OCI-LY1 (cell line): ENCODE data around the gene EDEM1.

Experiments
- H2AFZ ChIP-seq: fragments of 200-600 bp; sonication (generic), shearing (Covaris generic); 2 replicates; pipeline ENCODE4 v1.6.0; 2014; ENCODE audit warnings: antibody characterized with exemption, mild to moderate bottlenecking, low read length
- H3F3A ChIP-seq: fragments of 200-600 bp; sonication (generic), shearing (Covaris generic); 2 replicates; pipeline ENCODE4 v1.6.0; 2014; ENCODE audit warnings: mild to moderate bottlenecking, antibody characterized with exemption, low read length, moderate library complexity; ENCODE audit not compliant: insufficient read depth
- H3K27ac ChIP-seq: fragments of 200-600 bp; sonication (generic); 2 replicates; pipeline ENCODE4 v1.5.1; 2014; ENCODE audit warnings: low read length, mixed run types, mild to moderate bottlenecking, low read depth; ENCODE audit not compliant: poor library complexity, severe bottlenecking
- H3K27me3 ChIP-seq: fragments of 200-600 bp; sonication (generic); 2 replicates; pipeline ENCODE4 v1.6.0; 2014; ENCODE audit warnings: antibody characterized with exemption, mild to moderate bottlenecking, low read length, moderate library complexity; ENCODE audit not compliant: insufficient read depth
- H3K36me3 ChIP-seq: fragments of 200-600 bp; sonication (generic); 2 replicates; pipeline ENCODE4 v1.6.1; 2014; ENCODE audit warnings: mild to moderate bottlenecking, antibody characterized with exemption, low read length, moderate library complexity, mixed read lengths; ENCODE audit not compliant: insufficient read depth
- H3K4me1 ChIP-seq: fragments of 200-600 bp; sonication (generic); 2 replicates; pipeline ENCODE4 v1.5.1; 2014; ENCODE audit warnings: mild to moderate bottlenecking, low read length, moderate library complexity; ENCODE audit not compliant: insufficient read depth, severe bottlenecking
- H3K4me2 ChIP-seq: fragments of 200-600 bp; sonication (generic), shearing (Covaris generic); 2 replicates; pipeline ENCODE4 v1.6.1; 2014; ENCODE audit warnings: low read length
- H3K4me3 ChIP-seq: fragments of 200-600 bp; sonication (generic); 2 replicates; pipeline ENCODE4 v1.5.1; 2014; ENCODE audit warnings: low read length, low read depth, mild to moderate bottlenecking, mixed read lengths; ENCODE audit not compliant: poor library complexity, severe bottlenecking
- H3K79me2 ChIP-seq: fragments of 200-600 bp; shearing (Covaris generic); 2 replicates; pipeline ENCODE4 v1.6.1; 2016; ENCODE audit warnings: mixed run types, low read length, mixed read lengths; ENCODE audit not compliant: insufficient read depth
- H3K9ac ChIP-seq: fragments of 200-600 bp; sonication (generic), shearing (Covaris generic); 2 replicates; pipeline ENCODE4 v1.6.1; 2014; ENCODE audit warnings: mild to moderate bottlenecking, low read length, mixed read lengths
- H3K9me2 ChIP-seq: fragments of 200-600 bp; sonication (generic), shearing (Covaris generic); 2 replicates; pipeline ENCODE4 v1.6.1; 2014; ENCODE audit warnings: low read depth, mild to moderate bottlenecking, low read length, mixed read lengths
- H3K9me3 ChIP-seq: fragments of 200-600 bp; shearing (Covaris generic); 2 replicates; pipeline ENCODE4 v1.6.1; 2014; ENCODE audit warnings: low read length, mixed read lengths
- H4K20me1 ChIP-seq: fragments of 200-600 bp; sonication (generic), shearing (Covaris generic); 2 replicates; pipeline ENCODE4 v1.6.0; 2016; ENCODE audit warnings: mild to moderate bottlenecking, low read length; ENCODE audit not compliant: insufficient read depth
- CTCF ChIP-seq: fragments of 200-600 bp; sonication (generic), shearing (Covaris generic); IDR thresholded peaks from 2 replicates; pipeline ENCODE4 v1.5.1; 2017; ENCODE audit warnings: mild to moderate bottlenecking, antibody characterized with exemption, low read length, moderate library complexity, mixed read lengths
- EZH2 ChIP-seq: fragments of 200-600 bp; sonication (generic), shearing (Covaris generic); IDR thresholded peaks from 2 replicates; pipeline ENCODE4 v1.8.0; 2017; ENCODE audit warnings: borderline replicate concordance, mixed run types, mild to moderate bottlenecking, antibody characterized with exemption, low read length, moderate library complexity, mixed read lengths

The EDEM1 gene

GRCh38 chr3:5205165-5205941, 17.8 kb downstream of the EDEM1 start:
- Histone ChIP-seq H3K36me3 (peaks cover 95% of the 10 kb centered on the region), H3K9ac (no peak overlapping the region), H3K9me3 (no peaks in the 10 kb centered on the region), H3K4me3 (no peak overlapping the region), H3K4me2 (no peak overlapping the region), H4K20me1 (no peaks in the 10 kb centered on the region), H2AFZ (no peak overlapping the region), H3K79me2 (no peaks in the 10 kb centered on the region), H3K27me3 (no peaks in the 10 kb centered on the region), H3K4me1 (no peaks in the 10 kb centered on the region), H3K9me2 (no peaks in the 10 kb centered on the region), H3F3A (no peaks in the 10 kb centered on the region), H3K27ac (no peak overlapping the region)
- no peak for TF ChIP-seq EZH2
- no peak for TF ChIP-seq CTCF

GRCh38 chr3:5210926-5211325, 23.4 kb downstream of the EDEM1 start:
- H3K9ac ChIP-seq: no peak overlapping the region
- H3K9me2 ChIP-seq: no peaks in the 10 kb centered on the region
- peaks cover 98% of the 10 kb centered on the region for H3K36me3 ChIP-seq
- no peaks in the 10 kb centered on the region for H3K79me2 ChIP-seq
- TF ChIP-seq EZH2: no peak
- TF ChIP-seq CTCF: no peak
- no peak overlapping the region for H2AFZ ChIP-seq
- no peaks in the 10 kb centered on the region for H3K27me3 ChIP-seq
- H3K4me3 ChIP-seq: no peak overlapping the region
- no peak overlapping the region for H3K27ac ChIP-seq
- H3F3A ChIP-seq: no peaks in the 10 kb centered on the region
- H4K20me1 ChIP-seq: no peaks in the 10 kb centered on the region
- H3K4me2 ChIP-seq: no peak overlapping the region
- H3K9me3 ChIP-seq: no peaks in the 10 kb centered on the region
- H3K4me1 ChIP-seq: no peaks in the 10 kb centered on the region

GRCh38 chr3:5212628-5213573, 25.4 kb downstream of the EDEM1 start:
- peaks cover 96% of the 10 kb centered on the region for H3K36me3 ChIP-seq
- H3K4me3 ChIP-seq: no peak overlapping the region
- H3F3A ChIP-seq: no peaks in the 10 kb centered on the region
- TF ChIP-seq CTCF (no peak), EZH2 (no peak)
- H3K4me2 ChIP-seq: no peak overlapping the region
- no peaks in the 10 kb centered on the region for H4K20me1 ChIP-seq
- no peaks in the 10 kb centered on the region for H3K4me1 ChIP-seq
- no peak overlapping the region for H3K27ac ChIP-seq
- no peaks in the 10 kb centered on the region for H3K27me3 ChIP-seq
- no peaks in the 10 kb centered on the region for H3K9me2 ChIP-seq
- H3K79me2 ChIP-seq: no peaks in the 10 kb centered on the region
- no peaks in the 10 kb centered on the region for H3K9me3 ChIP-seq
- H2AFZ ChIP-seq: no peak overlapping the region
- H3K9ac ChIP-seq: no peak overlapping the region
